DMS114 treated with DMSO at 0.1 percent for 48 hours (cell line): ENCODE data around the gene ANKRD34A.

ENCODE experiments used
- DNase-seq: peaks from one replicate; lab custom pipeline; 2025; ENCODE audit not compliant: unreplicated experiment; lab: John Stamatoyannopoulos, UW

ANKRD34A gene

DNA sequence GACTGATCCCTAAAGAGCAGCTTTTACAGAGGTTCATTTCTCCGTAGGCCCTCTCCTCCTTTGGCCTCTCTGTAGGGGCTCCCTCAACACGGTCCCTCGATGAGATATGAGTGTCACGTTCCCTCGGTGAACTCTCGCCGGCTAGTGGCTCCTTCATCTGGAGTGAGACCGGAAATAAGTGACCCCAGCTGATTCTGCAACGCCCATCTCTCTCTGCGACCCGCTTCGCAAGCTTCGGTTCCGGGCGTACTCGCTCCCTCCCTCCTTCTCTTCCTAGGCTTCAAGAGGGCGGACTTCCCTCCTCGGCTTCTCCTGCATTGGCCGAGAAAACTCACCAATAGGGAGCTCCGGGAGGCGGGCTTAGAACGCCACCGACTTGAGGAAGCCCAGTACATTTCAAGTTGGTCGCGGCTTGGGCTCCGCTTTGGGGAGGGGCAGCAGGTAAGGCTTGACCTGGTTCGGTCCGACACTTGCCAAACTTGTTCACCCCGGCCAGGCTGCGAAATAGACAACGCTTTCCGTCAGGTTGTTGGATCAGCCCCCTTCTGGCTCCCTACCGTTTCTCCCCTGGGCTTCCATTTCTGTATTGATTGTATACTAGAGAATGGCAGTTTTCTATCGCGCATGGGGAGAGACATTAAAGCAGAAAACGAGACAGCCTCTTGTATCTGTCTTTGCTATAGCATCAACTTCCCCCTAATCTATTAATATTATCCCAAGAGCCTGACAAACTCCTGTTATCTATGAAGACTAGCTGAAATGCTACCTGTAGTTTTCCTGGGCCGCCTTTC lies at the start of gene ANKRD34A, which contains the start of gene POLR3GL:
TSS of gene ANKRD34A (minus strand) at position 248 of the 791 bp plus-strand sequence. CDS start 2,816 bp downstream, outside the sequence.
TSS of gene POLR3GL (plus strand) at position 363 of the 791 bp plus-strand sequence. CDS start 10,176 bp downstream, outside the sequence.
- peak; percentile 96 for DNase-seq

DNA sequence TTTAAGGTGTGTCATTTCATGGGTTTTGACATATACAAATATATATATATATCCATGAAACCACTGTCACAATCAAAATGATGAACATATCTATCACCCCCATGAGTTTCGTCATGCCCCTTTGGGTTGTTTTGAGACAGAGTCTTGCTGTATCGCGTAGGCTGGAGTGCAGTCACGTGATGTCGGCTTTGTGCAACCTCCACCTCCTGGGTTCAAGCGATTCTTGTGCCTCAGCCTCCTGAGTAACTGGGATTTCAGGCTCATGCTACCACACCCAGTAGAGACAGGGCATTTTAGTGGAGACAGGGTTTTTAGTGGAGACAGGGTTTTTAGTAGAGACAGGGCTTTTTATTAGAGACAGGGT lies 49.2 kb upstream of the ANKRD34A start:
- no peak for DNase-seq

DNA sequence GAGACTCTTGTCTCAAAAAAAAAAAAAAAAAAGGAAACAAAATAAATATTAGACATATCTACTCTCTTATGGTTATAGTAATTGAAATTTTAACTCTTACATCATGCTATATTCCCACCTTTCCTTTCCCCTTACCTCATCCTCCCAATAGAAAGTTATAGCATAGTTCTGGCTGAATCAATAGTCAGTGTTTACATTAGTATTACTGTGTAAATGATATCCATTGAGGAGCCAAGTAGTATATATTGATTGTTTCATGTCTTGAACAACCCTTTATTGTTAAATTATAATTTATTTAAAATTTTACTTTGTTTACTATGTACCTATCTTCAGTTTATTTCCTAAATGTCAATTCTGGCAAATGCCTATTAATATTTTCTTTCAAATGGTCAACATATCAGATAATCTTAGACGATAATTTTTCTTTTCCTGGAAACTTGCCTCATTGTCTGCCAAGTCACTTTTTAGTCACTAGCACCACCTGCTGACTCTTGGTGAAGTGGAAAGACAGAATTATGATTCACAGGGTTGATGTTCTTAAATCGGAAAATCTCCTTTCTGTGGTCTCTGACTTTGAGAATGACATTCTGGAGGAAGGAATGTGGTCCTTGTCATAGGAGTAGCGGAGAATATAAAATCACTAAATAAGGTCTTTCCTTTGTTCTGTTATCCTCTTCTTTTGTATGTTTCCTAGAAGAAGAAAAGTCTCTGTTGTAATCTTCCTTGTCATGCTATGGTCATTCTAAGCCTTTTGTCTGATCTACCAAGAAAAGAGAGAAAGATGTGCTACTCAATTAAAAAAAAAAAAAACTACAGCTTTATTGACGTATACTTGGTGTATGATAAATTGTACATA lies 48.6 kb upstream of the ANKRD34A start:
- peak; percentile 70 for DNase-seq

DNA sequence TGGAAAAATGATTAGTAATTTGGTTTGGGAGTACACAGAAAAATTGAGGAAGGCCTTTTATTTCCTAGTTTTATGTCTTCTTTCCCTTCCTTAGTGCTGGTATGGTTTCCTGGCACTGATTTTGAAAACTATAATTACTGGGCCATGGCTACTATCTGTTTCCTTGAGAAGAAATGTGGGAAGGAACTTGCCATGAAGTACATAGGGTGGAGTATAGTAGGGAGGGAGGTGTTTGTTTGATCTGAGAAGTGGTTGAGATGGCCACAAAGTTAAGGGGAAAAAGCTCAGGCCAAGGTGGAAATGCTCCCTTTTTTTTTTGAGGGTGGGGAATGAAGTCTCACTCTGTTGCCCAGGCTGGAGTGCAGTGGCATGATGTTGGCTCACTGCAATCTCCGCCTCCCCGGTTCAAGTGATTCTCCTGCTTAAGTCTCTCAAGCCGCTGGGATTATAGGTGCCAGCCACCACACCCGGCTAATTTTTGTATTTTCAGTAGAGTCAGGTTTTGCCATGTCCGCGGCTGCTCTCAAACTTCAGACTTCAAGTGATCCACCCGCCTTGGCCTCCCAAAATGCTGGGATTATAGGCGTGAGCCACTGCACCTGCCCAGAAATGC lies 45.9 kb upstream of the ANKRD34A start:
- no peak for DNase-seq

DNA sequence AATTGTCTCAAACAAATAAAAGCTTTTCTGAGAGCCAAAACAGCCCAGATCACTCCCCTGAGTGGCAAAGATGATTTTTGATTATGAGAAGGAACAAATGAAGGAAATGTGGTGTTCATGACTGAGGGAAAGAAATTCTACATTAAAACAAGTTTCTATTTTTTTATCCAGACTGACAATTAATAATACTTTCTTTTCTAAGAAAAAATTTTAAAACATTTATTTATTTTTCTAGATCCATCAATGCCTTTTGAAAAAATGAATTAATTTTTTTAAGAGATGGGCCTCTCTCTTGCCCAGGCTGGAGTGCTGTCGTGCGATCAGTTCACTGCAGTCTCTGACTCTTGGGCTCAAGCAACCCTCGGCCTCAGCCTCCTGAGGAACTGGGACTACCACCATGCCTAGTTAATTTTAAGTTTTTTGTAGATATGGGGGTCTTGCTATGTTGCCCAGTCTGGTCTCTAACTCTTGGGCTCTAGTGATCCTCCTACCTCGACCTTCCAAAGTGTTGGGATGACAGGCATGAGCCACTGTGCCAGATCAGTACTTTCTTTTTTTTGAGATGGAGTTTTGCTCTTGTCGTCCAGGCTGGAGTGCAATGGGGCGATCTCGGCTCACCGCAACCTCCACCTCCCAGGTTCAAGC lies 43.2 kb upstream of the ANKRD34A start:
- no peak for DNase-seq

DNA sequence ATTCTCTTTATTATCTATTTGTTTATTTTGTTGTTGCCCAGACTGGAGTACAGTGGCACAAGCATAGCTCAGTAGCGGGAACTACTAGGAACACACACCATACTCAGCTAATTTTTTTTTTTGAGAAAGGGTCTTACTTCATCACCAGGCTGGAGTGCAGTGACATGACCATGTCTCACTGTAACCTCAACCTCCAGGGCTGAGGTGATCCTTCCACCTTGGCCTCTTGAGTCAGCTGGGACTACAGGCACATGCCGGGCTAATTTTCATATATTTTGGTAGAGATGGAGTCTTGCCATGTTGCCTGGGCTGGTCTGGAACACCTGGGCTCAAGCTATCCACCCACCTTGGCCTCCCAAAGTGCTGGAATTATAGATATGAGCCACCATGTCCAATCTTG lies 37.3 kb upstream of the ANKRD34A start:
- DNase-seq, result no peak

DNA sequence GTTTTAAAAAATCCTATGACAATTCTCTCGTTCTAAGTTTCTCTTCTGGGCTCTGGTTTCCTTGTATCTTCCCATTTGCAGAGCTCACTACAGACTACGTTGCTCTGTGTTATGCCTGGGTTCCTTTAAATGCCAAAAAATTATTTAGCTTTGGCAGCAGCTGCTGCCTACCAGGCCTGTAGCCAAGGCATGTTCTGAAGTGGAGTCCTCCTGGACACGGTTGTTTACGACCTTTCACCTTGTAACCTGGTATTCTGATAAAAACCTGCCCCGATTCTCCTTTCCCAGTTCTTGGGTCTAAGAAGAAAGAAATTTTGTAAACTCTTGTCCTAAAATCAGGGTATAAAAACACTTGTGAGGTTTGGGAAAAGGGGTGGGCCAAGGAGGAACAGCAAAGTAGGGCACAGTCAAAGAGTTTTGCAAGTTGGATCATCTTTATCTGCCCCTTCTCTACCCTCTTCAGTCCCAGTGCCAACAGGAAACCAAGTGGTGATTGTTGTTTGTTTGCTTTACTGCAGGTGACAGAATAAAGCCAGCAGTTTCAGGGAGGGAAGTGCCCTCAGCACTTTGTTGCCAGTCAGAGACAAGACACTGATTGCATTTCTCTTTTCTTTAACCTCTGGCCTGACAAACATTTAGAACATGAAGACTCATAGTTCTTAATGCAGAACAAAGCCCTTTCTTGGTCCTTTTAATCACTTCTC lies 35.1 kb upstream of the ANKRD34A start:
- DNase-seq, result no peak

DNA sequence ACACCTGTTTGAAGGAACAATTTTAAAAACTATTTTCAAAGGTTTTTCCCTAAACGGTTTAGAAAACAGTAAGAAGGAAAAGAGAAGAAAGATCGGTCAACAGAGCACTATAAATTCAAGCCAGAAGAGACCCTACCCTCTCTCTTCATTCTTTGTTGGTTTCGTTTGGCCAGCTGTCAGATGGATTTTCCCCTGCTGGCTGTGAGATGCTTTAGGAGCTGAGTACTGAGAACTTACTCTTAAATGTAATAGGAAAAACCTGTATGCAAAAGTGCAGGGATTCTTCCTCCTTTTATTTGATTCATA lies 33.3 kb upstream of the ANKRD34A start:
- no peak for DNase-seq

DNA sequence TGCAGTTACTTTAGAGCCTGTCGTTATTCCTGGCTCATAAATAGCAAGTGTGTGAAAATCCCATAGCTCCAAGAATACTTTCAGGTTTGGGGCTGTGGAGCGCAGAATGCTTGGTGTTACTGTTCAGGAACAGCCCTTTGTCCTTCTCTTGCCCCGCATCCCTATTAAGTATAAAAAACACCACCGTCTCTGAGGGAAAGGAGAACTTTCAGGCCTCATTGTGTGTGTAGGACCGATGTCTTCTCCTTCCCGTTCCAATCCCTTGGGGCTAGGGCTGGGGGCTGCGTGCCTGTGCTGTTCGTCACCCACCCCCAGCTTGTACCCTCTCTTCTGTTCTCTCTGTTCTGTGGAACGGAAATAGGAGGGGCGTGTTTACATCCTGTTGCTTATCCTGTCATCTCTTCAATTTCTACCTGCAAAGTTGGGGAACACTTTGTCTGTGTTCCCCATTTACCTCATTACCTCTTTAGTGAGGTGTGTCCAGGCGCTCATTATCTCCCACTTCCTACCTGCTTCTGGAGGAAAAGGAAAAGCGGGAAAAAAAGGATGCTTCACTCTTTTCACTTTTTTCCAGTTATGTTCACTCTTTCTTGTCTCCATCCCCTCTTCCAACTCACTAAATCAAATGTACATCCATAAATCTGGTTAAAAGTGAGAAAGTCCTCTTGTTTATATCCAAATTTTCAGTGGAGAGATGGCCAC lies 32.8 kb upstream of the ANKRD34A start:
- DNase-seq, result no peak

DNA sequence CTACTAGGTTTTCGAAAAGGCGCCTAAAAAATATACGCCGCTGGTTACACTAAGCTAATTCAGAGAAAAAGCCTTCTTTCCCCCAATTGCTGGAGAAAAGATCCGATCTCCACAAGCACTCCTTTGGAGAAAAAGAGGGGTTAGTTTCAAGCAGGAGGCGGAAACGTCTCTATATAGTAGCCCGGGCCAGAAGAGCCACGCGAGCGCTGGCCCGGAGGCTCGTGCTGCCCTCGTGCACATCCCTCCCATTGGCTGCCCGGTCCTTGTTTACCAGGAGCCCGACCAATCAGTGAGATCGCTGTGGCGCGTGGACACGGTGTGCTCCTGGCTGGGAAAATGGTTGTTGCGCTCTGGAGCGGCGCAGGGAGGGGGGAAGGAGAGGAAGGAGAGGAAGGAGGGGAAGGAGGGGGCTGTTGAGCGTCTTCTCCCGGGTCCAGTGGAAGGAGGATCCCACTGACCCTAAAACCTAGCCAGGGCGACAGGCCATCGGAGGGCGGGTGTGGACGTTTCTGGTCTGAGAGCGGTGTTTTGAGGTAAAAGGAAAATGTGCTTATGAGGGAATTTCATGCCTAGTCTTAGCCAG lies 32.1 kb upstream of the ANKRD34A start, which contains the start of gene TXNIP:
TSS of gene TXNIP (minus strand) at position 147 of the 583 bp plus-strand sequence. CDS start 313 bp downstream, outside the sequence.
- peak; percentile 95 for DNase-seq

DNA sequence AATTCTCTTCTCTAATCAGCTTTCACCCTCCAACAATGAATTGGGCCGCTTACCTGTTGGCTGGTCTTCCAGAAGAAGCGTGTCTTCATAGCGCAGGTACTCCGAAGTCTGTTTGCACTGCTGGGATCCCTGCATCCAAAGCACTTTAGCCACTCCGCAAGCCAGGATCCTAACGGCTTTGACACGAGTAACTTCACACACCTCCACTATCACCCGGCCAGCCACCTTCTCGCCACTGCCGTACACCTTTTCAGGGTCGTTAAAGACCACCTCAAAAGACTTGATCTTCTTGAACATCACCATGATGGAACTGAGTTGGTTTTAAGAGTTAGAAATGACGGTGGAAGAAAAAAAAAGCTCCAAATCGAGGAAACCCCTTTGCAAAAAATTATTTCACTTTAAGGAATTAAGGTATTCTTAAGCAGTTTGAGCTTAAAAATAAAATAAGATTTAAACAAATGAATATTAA lies 31.6 kb upstream of the ANKRD34A start:
- DNase-seq, result no peak

DNA sequence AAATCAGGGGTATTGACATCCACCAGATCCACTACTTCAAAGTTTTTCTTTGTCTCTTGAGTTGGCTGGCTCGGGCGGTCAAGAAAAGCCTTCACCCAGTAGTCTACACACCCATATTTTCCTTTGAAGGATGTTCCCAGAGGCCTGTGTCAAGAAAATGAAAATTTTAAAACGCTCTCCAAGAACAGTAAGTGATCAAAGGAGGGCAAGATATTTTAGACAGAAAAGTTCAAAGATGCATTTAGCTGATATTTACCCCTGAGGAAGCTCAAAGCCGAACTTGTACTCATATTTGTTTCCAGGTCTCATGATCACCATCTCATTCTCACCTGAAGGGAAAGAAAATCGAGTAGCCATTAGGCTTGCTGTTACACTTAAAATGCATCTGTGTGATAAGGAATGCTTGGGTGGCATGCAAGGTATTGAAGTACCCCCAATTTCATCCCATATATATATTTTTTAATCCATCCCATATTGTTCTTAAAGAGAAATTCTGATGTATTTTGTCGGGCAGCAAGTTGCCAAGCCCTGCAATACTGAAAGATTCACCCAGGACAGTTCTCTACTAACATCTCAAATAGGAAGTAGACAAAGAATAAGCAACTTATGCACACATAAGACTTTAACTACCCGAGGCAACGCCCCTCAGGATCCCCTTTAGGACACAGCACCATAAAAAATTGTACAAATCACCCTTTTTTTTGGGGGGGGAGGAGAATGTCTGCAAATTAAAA lies 30.9 kb upstream of the ANKRD34A start:
- DNase-seq, result no peak

DNA sequence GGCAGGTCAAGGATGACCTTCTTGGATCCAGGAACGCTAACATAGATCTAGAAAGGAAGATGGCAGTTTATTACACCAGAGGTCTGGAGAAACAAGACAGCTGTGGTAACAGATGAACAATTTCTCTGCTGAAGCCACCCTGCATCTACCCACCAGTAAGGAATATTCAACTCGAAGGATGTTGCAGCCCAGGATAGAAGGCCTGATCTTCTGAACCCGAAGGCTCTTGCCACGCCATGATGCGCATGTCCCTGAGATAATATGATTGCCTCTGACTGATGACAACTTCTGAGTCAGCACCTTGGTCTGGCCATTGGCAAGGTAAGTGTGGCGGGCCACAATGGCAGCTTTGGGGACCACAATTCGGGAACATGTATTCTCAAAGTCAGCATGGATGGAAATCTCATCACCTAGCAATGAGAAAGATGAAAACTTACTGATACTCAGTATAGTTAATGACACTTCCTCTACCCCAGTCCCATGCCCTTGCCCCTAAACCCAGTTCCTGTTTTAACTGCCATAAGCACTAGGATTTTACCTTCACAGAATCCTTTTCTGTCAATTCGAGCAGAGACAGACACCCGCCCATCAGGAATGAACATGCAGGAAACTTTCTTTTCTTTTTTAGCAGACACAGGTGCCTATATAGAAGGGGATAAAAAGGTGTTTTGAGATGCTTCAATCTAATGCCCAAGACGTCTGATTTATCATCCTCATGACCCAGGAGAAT lies 30.2 kb upstream of the ANKRD34A start:
- no peak for DNase-seq

DNA sequence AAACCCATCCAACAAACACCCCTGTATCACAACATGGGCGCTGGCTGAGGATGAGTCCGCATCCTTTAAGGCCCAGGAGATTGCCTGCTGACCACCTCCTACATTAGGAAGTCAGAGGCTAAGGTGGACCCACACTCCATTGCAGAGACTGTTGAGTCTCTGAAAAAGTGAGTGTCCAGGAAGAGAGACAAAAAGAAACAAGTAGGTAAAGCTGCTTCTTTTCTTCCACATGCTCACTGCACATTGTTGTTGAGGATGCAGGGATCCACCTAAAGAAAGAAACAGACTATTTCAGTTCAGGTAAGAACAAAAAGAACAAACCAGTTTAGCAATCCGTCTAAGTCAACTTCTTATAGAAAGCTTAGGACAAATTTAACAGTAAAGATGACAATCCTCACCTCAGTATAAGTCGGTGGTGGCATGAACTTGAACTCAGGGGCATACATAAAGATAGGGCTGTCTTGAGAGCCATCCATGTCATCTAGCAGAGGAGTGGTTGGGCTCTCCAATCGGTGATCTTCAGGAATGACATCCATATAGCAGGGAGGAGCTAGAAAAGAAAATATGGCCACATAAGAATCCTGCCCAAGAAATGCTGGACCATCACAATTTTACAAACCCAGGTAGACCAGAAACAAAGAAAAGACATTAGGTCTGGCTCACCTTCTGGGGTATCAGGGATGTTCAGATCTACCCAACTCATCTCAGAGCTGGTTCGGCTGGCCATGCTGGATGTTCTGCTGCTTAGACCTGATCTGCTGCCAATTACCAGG lies 29.4 kb upstream of the ANKRD34A start:
- DNase-seq, result no peak

DNA sequence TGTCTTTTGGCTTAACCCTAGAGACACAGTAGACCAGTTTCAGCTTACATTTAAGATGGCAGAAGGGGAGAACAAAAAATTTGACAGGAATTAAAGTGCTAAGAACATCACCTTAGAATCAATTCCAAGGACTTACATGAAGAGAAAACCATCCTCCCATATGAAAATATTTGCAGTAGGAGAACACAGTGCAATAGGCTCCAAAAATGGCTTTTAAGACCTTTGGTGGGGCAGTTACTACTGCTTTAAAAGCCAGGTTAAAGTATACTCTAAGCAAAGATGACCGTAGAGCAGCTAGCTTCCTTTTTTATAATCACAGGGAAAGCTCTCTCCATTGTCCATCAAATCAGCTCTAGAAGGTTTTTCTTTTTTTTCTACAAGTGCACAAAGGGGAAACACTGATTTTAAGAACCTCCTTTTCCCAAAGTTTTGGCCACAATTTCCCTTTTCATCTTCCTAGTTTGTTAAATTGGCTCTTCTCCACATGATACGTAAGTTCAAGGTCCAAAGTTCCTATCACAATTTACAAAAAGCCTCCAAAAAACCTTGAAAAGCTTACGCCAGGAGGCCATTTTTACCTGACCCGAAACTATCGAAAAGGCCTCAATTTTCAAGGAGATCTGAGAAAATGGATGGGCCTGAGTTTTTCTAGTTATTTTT lies 28.7 kb upstream of the ANKRD34A start:
- no peak for DNase-seq

DNA sequence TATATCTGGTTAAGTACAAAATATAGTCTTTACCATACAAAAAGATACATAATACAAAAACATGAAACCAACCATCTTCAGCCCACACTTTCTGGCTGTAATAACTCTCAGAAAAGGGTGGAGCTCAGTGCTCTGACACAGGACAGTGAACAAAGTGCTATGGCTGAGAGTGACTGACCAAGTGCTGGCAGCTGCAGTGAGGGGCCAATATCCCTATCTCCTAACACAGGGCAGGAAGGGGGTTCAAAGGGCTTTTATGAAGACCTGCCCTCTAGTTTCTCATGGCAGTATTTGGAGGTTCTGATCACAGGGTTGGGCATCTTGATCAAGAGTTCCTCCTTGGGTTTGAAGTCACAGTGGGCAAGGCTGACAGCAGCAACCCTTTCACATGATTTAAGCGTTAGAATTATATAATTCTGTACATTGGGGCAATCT lies 28.1 kb upstream of the ANKRD34A start:
- DNase-seq, result no peak
